ENCODE results near the gene PTPRM. TPM values are rescaled to one million over a fixed set of nuclear protein-coding genes. Genes with fewer than 3 reads are reported as not detected.

Gene PTPRM
- total RNA-seq, 4 donors from 2014 or later, result 170 to 198 (median 182) TPM

DNA sequence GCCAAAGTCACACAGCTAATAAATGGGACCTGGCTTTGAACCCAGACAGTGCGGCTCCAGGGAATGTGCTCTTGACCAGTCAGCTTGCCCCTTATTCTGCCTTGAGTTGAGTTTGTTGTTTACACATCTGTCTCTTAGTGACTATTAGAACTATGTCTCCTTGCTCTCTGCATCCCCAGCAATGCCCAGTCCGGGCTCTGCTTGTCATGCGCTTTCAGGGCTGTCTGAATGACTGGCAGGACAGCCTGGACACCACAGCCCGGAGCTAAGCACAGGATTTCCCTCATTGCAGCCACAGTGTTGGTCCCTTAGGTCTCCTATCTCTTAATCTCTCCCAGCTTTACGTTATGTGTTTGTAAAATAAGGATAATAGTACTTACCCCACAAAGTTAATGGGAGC, 795.7 kb downstream of the PTPRM start:
- 96 to 98% methylated on average over 5 of the region's 5 CpGs for WGBS, 2 donors
- Histone ChIP-seq H3K27ac (no peak overlapping the region), H3K4me1 (peaks cover 6 to 11% of the 10 kb centered on the region in 2 donors), H3K36me3 (no peaks in the 10 kb centered on the region), H3K4me3 (replicated peaks in 1 of 3) (no peak overlapping the region), H3K9me3 (no peaks in the 10 kb centered on the region), H3K27me3 (no peaks in the 10 kb centered on the region)
- TF ChIP-seq POLR2A (IDR thresholded peaks at IDR 0.05), result no peak
- no peak for TF ChIP-seq CTCF (IDR thresholded peaks at IDR 0.05)
- intact Hi-C loops (cut with DNase I), result no loop called here
- DNase-seq, result no peak

- 41 to 44% methylated on average over 2 of the region's 2 CpGs for WGBS, 2 donors
- Histone ChIP-seq H3K4me3 (replicated peaks in 1 of 3) (no peak overlapping the region), H3K27ac (no peak overlapping the region), H3K36me3 (no peaks in the 10 kb centered on the region), H3K9me3 (no peaks in the 10 kb centered on the region), H3K4me1 (peaks cover 6 to 11% of the 10 kb centered on the region in 2 donors), H3K27me3 (no peaks in the 10 kb centered on the region)
- intact Hi-C loops (cut with DNase I), result no loop called here
- no peak for DNase-seq
- TF ChIP-seq POLR2A (IDR thresholded peaks at IDR 0.05) (no peak), CTCF (IDR thresholded peaks at IDR 0.05) (no peak)
These were observed 797.3 kb downstream of the PTPRM start for GRCh38 chr18:8364385-8364784.

DNA sequence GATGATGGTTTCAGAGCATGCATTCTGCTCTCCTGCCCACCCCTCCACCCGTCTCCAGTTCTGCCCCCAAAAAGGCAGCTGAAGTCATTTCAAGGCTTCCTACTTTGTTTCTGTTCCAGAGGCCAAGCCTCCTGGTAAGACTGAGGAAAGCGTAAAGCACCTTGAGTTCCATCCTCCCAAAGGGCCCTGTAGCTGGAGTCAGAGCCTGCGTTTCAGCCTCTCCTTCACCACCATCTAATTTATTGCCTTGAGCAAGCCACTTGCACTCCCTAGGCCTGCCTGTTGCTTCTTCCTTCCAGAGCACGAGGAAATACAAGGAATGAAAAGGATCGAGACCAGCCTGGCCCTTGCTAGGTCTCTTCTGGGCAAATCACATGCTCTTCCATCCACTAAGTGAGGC, 797.9 kb downstream of the PTPRM start:
- intact Hi-C loops (cut with DNase I), result no loop called here
- WGBS, 2 donors, result 97 to 98% methylated on average over 5 of the region's 5 CpGs
- peaks cover 6 to 11% of the 10 kb centered on the region in 2 donors for H3K4me1 ChIP-seq
- no peak for TF ChIP-seq POLR2A (IDR thresholded peaks at IDR 0.05)
- TF ChIP-seq CTCF (IDR thresholded peaks at IDR 0.05), result no peak
- H3K9me3 ChIP-seq, result no peaks in the 10 kb centered on the region
- H3K4me3 ChIP-seq (replicated peaks in 1 of 3), result no peak overlapping the region
- no peak overlapping the region for H3K27ac ChIP-seq
- H3K27me3 ChIP-seq, result no peaks in the 10 kb centered on the region
- H3K36me3 ChIP-seq, result no peaks in the 10 kb centered on the region
- no peak for DNase-seq

DNA sequence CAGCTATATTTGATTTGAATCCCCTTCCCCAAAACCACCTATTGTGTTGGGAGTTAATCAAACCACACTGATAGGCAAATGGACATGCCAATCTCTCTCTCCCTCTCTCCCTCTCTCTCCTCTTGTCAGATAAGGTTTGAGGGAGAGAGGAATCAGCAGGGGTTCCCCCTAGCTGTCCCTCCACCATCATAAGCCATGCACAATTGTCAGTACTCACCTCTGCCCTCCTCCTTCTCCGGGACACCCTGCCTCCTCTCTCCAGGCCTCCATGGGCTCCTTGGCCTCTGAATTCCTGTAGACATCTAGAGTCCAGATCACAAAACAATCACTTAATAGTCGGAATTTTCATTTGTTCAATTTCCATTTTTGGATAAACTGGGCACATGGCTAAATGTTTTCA, 798.4 kb downstream of the PTPRM start:
- no peak overlapping the region for H3K27ac ChIP-seq
- H3K27me3 ChIP-seq, result no peaks in the 10 kb centered on the region
- 95 to 100% methylated on average over 2 of the region's 2 CpGs for WGBS, 2 donors
- H3K36me3 ChIP-seq, result no peaks in the 10 kb centered on the region
- no peak for DNase-seq
- intact Hi-C loops (cut with DNase I), result no loop called here
- no peak overlapping the region for H3K4me3 ChIP-seq (replicated peaks in 1 of 3)
- no peak for TF ChIP-seq POLR2A (IDR thresholded peaks at IDR 0.05)
- no peak for TF ChIP-seq CTCF (IDR thresholded peaks at IDR 0.05)
- no peaks in the 10 kb centered on the region for H3K9me3 ChIP-seq
- peaks cover 6 to 11% of the 10 kb centered on the region in 2 donors for H3K4me1 ChIP-seq

- TF ChIP-seq POLR2A (IDR thresholded peaks at IDR 0.05), result no peak
- TF ChIP-seq CTCF (IDR thresholded peaks at IDR 0.05), result no peak
- Histone ChIP-seq H3K36me3 (no peaks in the 10 kb centered on the region), H3K27ac (no peak overlapping the region), H3K27me3 (no peaks in the 10 kb centered on the region), H3K9me3 (no peaks in the 10 kb centered on the region), H3K4me3 (replicated peaks in 1 of 3) (no peak overlapping the region), H3K4me1 (peaks cover 6 to 11% of the 10 kb centered on the region in 2 donors)
- 97 to 98% methylated on average over 3 to 5 of the region's 5 CpGs for WGBS, 2 donors
- DNase-seq, result no peak
- intact Hi-C loops (cut with DNase I), result no loop called here
These were observed 799.0 kb downstream of the PTPRM start for GRCh38 chr18:8366070-8366469.
